B cell (primary cell): ENCODE results near the gene PRDX1. TPM values are rescaled to one million over a fixed set of nuclear protein-coding genes. Genes with fewer than 3 reads are reported as not detected.

Experiments
- ATAC-seq: fragments of 200-7000 bp; cut with Tn5 transposase; one replicate; pipeline ENCODE4 v1.10.0; 2021; ENCODE audit warnings: low read depth, mild to moderate bottlenecking, moderate number of reproducible peaks, moderate library complexity
- CTCF ChIA-PET: fragments of 350-600 bp; sonication (Branson Sonifier 250); formaldehyde crosslinking; loops from one replicate; lab custom pipeline; 2021; ENCODE audit warnings: antibody characterized with exemption, inconsistent platforms; lab: Charles Lee
- POLR2A ChIA-PET: fragments of 350-600 bp; sonication (Branson Sonifier 250); formaldehyde crosslinking; loops from one replicate; lab custom pipeline; 2021; ENCODE audit warnings: antibody characterized with exemption; lab: Charles Lee
- DNase-seq: peaks from one replicate; pipeline ENCODE4 v3.0.0; 2013
- H2AFZ ChIP-seq: 2 replicates; pipeline ENCODE4 v1.6.1; 2012; ENCODE audit warnings: mild to moderate bottlenecking, low read depth, low read length; ENCODE audit not compliant: insufficient read depth, poor library complexity, severe bottlenecking
- H3K27ac ChIP-seq, 2 donors: 1 replicate in 1 of 2; 2 replicates in 1 of 2; pipeline ENCODE4 v1.5.1; 2012 to 2013; ENCODE audit warnings: low read length in 2 of 2, mild to moderate bottlenecking in 2 of 2, moderate library complexity in 1 of 2
- H3K27me3 ChIP-seq, 4 experiments: fragments of 200-600 bp in 1 of 4; sonication (generic) in 1 of 4; replicated peaks in 1 of 4; 1 replicate in 2 of 4; 2 replicates in 2 of 4; pipeline versions ENCODE4 v1.6.1 to v1.7.0; 2013 to 2016; ENCODE audit warnings: low read length in 3 of 4, mild to moderate bottlenecking in 2 of 4, mixed read lengths in 1 of 4, moderate library complexity in 1 of 4; ENCODE audit not compliant: insufficient read depth in 4 of 4, control insufficient read depth in 3 of 4; ENCODE audit errors: control extremely low read depth in 1 of 4
- H3K36me3 ChIP-seq, 2 experiments: replicated peaks in 1 of 2; 1 replicate in 1 of 2; 2 replicates in 1 of 2; pipeline versions ENCODE4 v1.6.1 to v1.7.1; 2013; ENCODE audit warnings: low read length in 1 of 2; ENCODE audit not compliant: insufficient read depth in 2 of 2, control insufficient read depth in 1 of 2; ENCODE audit errors: control extremely low read depth in 1 of 2, extremely low read depth in 1 of 2
- H3K4me1 ChIP-seq, 2 donors: fragments of 200-600 bp in 1 of 2; sonication (generic) in 1 of 2; 1 replicate in 1 of 2; 2 replicates in 1 of 2; pipeline versions ENCODE4 v1.5.1 to v1.6.1; 2013 to 2017; ENCODE audit warnings: low read length in 2 of 2; ENCODE audit not compliant: control insufficient read depth in 2 of 2, insufficient read depth in 2 of 2
- H3K4me2 ChIP-seq: replicated peaks from 2 replicates; pipeline ENCODE3; 2012; ENCODE audit warnings: mild to moderate bottlenecking, low read depth, low read length; ENCODE audit not compliant: poor library complexity, severe bottlenecking
- H3K4me3 ChIP-seq, 5 experiments: fragments of 200-600 bp in 1 of 5; sonication (generic) in 1 of 5; 1 replicate in 3 of 5; 2 replicates in 2 of 5; pipeline versions ENCODE4 v1.5.1 to v1.7.0; 2011 to 2016; ENCODE audit warnings: low read length in 4 of 5, mild to moderate bottlenecking in 4 of 5, low read depth in 2 of 5, control low read depth in 1 of 5, moderate library complexity in 1 of 5; ENCODE audit not compliant: insufficient read depth in 1 of 5; ENCODE audit errors: control extremely low read depth in 1 of 5, extremely low read depth in 1 of 5
- H3K79me2 ChIP-seq: fragments of 200-600 bp; sonication (generic); one replicate; pipeline ENCODE4 v1.6.0; 2016; ENCODE audit warnings: low read length; ENCODE audit not compliant: control insufficient read depth, insufficient read depth
- H3K9ac ChIP-seq: fragments of 200-600 bp; sonication (generic); 2 replicates; pipeline ENCODE4 v1.6.1; 2017; ENCODE audit warnings: mild to moderate bottlenecking, low read length, moderate library complexity
- H3K9me3 ChIP-seq, 3 donors: one replicate each; pipeline versions ENCODE4 v1.6.1 to v1.7.1; 2013; ENCODE audit warnings: low read length in 2 of 3; ENCODE audit not compliant: control insufficient read depth in 2 of 3, insufficient read depth in 1 of 3; ENCODE audit errors: control extremely low read depth in 1 of 3
- H4K20me1 ChIP-seq: 2 replicates; pipeline ENCODE4 v1.6.0; 2012; ENCODE audit warnings: mild to moderate bottlenecking, low read length; ENCODE audit not compliant: insufficient read depth, control insufficient read depth, poor library complexity, severe bottlenecking
- H3K27ac Mint-ChIP-seq: one replicate; pipeline ENCODE4 v1.8.0; 2021; ENCODE audit warnings: mixed read lengths
- H3K27me3 Mint-ChIP-seq: one replicate; pipeline ENCODE4 v1.8.0; 2021; ENCODE audit warnings: mixed read lengths
- H3K4me1 Mint-ChIP-seq: one replicate; pipeline ENCODE4 v1.8.0; 2021; ENCODE audit warnings: mixed read lengths
- H3K4me3 Mint-ChIP-seq: one replicate; pipeline ENCODE4 v1.8.0; 2021; ENCODE audit warnings: mixed read lengths
- H3K9me3 Mint-ChIP-seq: one replicate; pipeline ENCODE4 v1.8.0; 2022; ENCODE audit warnings: mixed read lengths; ENCODE audit not compliant: insufficient read depth
- EZH2 ChIP-seq: IDR thresholded peaks from 2 replicates; pipeline ENCODE4 v1.6.1; 2012; ENCODE audit warnings: borderline replicate concordance, low read depth, mild to moderate bottlenecking, moderate library complexity, low read length; ENCODE audit not compliant: insufficient read depth, poor library complexity, severe bottlenecking
- WGBS: methylation state at CpG from one replicate; pipeline ENCODE4 v1.1.5; 2013; ENCODE audit warnings: missing lambda C conversion rate; ENCODE audit not compliant: insufficient coverage; 5-methylcytosine and 5-hydroxymethylcytosine counted together
- intact Hi-C: fragments of 100-400 bp; cut with micrococcal nuclease; formaldehyde crosslinking; loops from one replicate; pipeline ENCODE4 v1.10.0; 2022
- polyA plus RNA-seq: library from polyadenylated mRNA; depleted of rRNA; stranded (reverse); fragments of >200 nt; gene quantifications from 2 replicates; pipeline ENCODE4 v1.2.3, GENCODE V29; 2012
- total RNA-seq, 2 donors: library from RNA; stranded (reverse); fragments of 120-200 nt in 1 of 2; gene quantifications; 1 replicate in 1 of 2; 2 replicates in 1 of 2; pipeline versions ENCODE4 v1.2.3 to v1.2.4, GENCODE V29; 2013 to 2022
- TF ChIP-seq, protein P1 (sequence below): fragments of 200-600 bp; IDR thresholded peaks from one replicate; pipeline ENCODE4 v1.8.0; 2022; ENCODE audit warnings: antibody characterized with exemption, mild to moderate bottlenecking

PRDX1 gene
- total and polyA plus RNA-seq, 2 donors (not counting 1 experiment from before 2014, with no cell fraction given): 56.4 to 104 TPM

DNA sequence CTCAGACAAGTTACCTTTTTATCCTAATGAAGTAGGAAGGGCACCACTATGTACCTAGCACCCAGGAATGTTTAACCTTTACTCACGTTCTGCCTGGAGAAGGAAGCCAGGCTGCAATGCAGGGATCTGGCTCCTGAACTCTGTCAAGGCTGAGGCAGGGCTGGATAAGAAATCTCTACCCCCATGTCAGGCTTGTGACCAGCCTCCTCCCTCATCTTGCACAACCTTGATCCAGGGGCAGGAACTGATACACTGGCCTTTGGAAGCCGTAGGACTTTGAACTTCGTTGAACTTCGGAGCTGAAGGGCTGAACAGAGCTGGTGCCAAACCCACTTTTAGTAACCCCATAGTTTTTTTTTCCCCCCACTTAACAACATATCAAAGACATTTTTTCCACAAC, 20.9 kb upstream of the PRDX1 start:
- Histone ChIP-seq H3K36me3 (no peaks in the 10 kb centered on the region), H3K27me3 (no peaks in the 10 kb centered on the region), H4K20me1 (no peaks in the 10 kb centered on the region), H2AFZ (no peak overlapping the region), H3K9me3 (no peaks in the 10 kb centered on the region), H3K9ac (no peak overlapping the region), H3K4me2 (peak overlapping the region; percentile 30), H3K27ac (peak overlapping the region in 1 of 2 donors; percentile 29), H3K4me3 (no peak overlapping the region), H3K4me1 (peaks cover 38 to 57% of the 10 kb centered on the region in 2 donors), H3K79me2 (no peaks in the 10 kb centered on the region)
- peaks cover 46% of the 10 kb centered on the region for H3K4me1 Mint-ChIP-seq
- ATAC-seq (no peak), DNase-seq (no peak)
- ChIA-PET CTCF (interaction anchor here (1.8 to 5.8 kb wide), 3 partner anchors 21 to 30 kb away, joined by 4 to 38 read pairs (median 9); partner anchors contain the start of gene PRDX1), POLR2A (interaction anchor here (0.7 to 0.8 kb wide), 2 partner anchors 9 to 17 kb away, joined by 3 read pairs; no protein-coding TSS in a partner anchor)
- TF ChIP-seq, protein P1, sequence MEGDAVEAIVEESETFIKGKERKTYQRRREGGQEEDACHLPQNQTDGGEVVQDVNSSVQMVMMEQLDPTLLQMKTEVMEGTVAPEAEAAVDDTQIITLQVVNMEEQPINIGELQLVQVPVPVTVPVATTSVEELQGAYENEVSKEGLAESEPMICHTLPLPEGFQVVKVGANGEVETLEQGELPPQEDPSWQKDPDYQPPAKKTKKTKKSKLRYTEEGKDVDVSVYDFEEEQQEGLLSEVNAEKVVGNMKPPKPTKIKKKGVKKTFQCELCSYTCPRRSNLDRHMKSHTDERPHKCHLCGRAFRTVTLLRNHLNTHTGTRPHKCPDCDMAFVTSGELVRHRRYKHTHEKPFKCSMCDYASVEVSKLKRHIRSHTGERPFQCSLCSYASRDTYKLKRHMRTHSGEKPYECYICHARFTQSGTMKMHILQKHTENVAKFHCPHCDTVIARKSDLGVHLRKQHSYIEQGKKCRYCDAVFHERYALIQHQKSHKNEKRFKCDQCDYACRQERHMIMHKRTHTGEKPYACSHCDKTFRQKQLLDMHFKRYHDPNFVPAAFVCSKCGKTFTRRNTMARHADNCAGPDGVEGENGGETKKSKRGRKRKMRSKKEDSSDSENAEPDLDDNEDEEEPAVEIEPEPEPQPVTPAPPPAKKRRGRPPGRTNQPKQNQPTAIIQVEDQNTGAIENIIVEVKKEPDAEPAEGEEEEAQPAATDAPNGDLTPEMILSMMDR: no peak
- no peak for TF ChIP-seq EZH2
- intact Hi-C loops: loop anchor here (5.0 kb wide), 1 partner anchor 40 kb away; the partner anchor contains the start of gene NASP
- WGBS: 71% methylated on average over 3 of the region's 4 CpGs
- H3K4me3 Mint-ChIP-seq: no peak overlapping the region
- peak overlapping the region; percentile 61 for H3K27ac Mint-ChIP-seq
- H3K27me3 Mint-ChIP-seq: no peaks in the 10 kb centered on the region
- no peaks in the 10 kb centered on the region for H3K9me3 Mint-ChIP-seq

DNA sequence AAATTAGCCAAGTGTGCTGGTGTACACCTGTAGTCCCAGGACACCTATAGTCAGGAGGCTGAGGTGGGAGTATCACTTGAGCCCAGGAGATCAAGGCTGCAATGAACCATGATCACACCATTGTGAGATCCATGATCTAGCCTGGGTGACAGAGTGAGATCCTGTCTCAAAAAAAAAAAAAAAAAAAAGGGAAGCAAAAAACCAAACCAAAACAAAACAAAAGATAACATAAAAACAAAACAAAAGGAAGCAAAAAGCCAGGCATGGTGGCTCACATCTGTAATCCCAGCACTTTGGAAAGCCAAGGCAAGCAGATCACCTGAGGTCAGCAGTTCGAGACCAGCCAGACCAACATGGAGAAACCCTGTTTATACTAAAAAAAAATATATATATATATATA, 19.5 kb upstream of the PRDX1 start:
- H3K9ac ChIP-seq: no peak overlapping the region
- intact Hi-C loops: loop anchor here (5.0 kb wide), 1 partner anchor 41 kb away; the partner anchor contains the start of gene NASP
- H3K4me1 ChIP-seq: peaks cover 38 to 56% of the 10 kb centered on the region in 2 donors
- H3K9me3 ChIP-seq: no peaks in the 10 kb centered on the region
- POLR2A ChIA-PET: interaction anchor here (0.6 kb wide), 1 partner anchor 19 kb away, joined by 5 read pairs; no protein-coding TSS in a partner anchor
- no peaks in the 10 kb centered on the region for H3K79me2 ChIP-seq
- H3K36me3 ChIP-seq: no peaks in the 10 kb centered on the region
- no CpG with 5 or more reads among the region's 1 CpG for WGBS
- CTCF ChIA-PET: interaction anchor here (0.6 to 5.8 kb wide), 3 partner anchors 28 to 716 kb away, joined by 3 to 38 read pairs (median 9); no protein-coding TSS in a partner anchor
- no peak overlapping the region for H3K27ac ChIP-seq
- Mint-ChIP-seq H3K27ac (no peak overlapping the region), H3K4me3 (no peak overlapping the region), H3K27me3 (no peaks in the 10 kb centered on the region), H3K4me1 (peaks cover 44% of the 10 kb centered on the region), H3K9me3 (no peaks in the 10 kb centered on the region)
- H3K4me2 ChIP-seq: no peak overlapping the region
- TF ChIP-seq, protein P1: no peak
- TF ChIP-seq EZH2: no peak
- H4K20me1 ChIP-seq: no peaks in the 10 kb centered on the region
- ATAC-seq (no peak), DNase-seq (no peak)
- no peak overlapping the region for H2AFZ ChIP-seq
- no peaks in the 10 kb centered on the region for H3K27me3 ChIP-seq
- no peak overlapping the region for H3K4me3 ChIP-seq
